Left kidney (tissue), 2 donors: Measurements from ENCODE around the gene SLC26A5. TPM values are rescaled to one million over a fixed set of nuclear protein-coding genes. Genes with fewer than 3 reads are reported as not detected.

Source experiments
- DNase-seq: peaks from one replicate; pipeline ENCODE4 v3.0.0-alpha.2; 2013
- polyA plus RNA-seq: library from polyadenylated mRNA; unstranded; fragments of 120-200 nt; gene quantifications from one replicate; pipeline ENCODE4 v1.2.1, GENCODE V29; 2013; ENCODE audit not compliant: insufficient read length

SLC26A5 gene
- polyA plus RNA-seq, 1 donor, result 0.75 TPM

DNA sequence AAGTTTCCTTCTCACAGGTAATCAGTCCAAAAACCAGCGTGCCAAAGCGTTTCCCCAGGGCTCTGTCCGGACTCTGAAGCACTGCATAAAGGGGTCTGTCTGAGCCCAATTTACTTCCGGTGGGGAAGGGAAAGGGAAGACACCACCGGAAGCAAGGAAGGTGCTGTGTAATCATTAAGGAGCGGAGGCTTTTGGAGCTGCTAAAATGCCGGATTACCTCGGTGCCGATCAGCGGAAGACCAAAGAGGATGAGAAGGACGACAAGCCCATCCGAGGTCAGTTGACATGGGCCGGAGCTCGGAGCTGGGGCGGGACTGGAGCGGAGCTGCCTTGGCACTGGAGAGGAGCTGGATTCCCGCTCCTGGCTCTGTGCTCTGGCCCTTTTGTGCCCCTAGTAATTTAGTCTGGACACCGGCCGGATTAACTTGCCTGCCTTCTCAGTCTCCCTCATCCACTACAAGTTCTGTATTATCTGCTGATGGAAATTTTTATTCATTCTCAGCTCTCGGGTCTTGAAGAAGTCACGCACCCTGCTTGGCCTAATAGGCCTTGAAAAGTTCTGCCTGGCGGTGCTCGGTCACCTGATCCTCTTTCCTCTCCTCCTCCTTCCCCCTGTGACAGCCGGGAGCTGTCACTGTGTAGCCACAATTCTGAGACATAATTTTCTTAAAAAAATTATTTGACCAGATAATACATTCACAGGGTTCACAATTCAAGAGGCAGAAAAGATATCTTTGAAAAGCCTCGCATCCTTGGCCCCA lies 98.3 kb downstream of the SLC26A5 start, which contains the start of gene PSMC2:
PSMC2 (plus strand) TSS at position 137 of the 761 bp plus-strand sequence; CDS start at position 206, 69 bp downstream.
- peak; percentile 94 for DNase-seq

DNA sequence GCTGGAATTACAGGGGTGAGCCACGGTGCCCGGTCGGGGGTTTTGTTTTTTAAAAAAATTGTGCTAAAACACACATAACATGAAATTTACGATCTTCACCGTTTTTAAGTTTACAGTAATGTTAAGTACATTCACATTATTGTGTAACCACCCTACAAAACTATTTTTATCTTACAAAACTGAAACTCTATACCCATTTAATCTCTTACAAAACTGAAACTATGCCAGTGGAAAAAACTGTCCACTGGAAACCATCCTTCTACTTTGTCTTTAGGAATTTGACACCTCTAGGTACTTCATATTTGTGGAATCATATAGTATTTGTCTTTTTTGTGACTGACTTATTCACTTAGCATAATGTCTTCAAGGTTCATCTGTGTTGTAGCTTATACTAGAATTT lies 99.6 kb downstream of the SLC26A5 start:
- DNase-seq, result no peak

DNA sequence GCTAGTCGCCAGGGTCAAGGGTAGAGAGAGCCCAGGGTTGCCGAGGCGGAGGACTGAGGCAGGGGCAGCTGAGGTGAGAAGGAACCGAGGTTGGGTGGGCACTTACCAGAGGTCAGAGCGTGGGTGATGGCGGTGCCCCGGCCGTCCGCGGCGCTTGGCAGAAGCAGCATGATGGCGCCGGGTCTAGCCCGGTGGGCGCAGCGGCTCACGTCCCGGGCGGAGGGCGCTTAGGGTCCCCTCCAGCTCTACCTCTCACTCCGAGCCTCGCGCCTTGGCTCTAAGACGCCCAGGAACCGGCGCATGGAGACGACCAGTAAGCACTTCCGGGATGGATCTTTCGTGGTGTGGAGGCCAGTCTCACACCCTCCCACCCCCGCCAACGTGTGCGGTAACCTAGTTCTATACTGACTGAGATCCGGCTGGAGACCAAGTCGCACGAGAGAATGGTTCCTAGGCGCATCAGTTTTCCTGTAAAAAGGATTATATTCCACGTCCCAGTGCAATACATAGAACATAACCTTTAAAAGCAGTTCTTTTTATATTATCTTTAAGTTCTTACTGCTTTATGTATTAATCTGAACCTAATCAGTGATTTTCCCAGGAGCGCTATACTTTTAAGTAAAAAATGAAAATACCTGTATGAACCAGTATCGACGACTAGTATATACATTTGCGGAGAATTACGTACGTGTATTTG lies 101.4 kb downstream of the SLC26A5 start, which contains the start of gene DNAJC2:
DNAJC2 (minus strand) TSS at position 315 of the 697 bp plus-strand sequence; CDS start at position 170, 145 bp downstream.
- DNase-seq, result peak; percentile 90

DNA sequence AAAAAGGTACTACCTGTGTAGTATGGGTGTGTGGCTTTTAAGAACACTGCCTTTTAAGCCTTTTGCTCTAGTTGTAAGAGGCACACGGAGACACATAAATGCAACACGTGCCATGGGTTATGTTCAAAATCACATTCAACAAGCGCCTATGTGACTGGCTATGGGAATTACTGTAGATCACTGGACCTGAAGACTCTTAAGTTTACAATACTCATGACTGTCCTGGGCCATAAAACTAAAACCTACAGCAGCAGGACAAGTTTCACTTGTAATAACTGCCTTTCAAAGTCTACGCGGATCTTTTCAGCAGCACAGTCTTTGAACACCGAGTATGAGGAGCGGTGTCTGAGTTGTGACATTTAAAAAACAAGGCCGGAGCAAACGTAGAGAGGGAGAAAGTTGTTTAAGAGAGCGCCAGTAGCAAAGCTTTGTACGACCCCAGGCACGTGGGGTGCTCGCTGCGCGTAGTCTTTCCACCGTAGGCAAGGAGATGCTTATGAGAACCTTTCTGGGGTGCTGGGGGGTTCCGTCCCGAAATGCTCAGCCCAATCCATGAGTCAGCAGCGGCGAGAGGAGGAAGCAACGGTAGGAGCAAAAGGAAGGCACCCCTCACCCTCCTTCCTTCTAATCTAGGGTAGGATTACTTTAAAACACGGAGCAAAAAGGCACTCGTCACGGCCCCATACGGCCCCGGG lies 102.1 kb downstream of the SLC26A5 start:
- peak; percentile 28 for DNase-seq

DNA sequence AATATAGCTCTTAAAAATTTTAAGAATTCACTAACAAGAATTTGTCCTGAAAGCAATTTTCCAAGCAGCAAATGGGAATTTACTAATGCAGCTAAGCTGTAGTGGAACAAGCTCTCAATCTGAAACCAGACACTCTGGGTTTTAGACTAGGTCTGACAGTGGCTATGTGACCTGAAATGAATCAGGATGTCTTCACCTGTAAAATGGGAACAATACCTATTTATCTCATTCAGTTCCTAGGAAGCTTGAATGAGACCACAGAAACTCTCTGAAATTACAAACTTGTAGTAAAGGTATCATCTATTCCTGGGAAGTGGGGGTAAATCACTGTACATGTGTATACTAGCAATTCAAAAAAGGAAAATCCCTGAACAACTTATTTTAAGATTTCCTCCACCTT lies 102.7 kb downstream of the SLC26A5 start:
- DNase-seq, result no peak

DNA sequence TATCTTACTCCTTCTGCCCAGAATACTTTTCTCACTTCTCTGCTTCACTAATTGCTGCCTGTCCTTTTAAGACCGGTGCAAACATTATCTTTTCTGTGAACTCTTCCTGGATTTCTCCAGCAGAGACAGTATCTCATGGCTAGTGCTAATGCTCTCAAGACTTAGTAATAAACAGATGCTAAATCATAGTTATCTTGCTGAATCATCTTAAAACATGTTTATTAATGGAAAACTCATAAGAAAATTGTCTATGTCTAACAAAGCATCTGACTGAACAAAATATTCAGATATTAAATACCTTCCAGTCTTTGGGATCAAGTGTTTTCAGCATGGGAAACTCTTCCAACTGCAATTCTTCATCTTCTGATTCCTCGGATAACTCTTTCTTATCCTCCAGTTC lies 104.5 kb downstream of the SLC26A5 start:
- DNase-seq, result no peak

DNA sequence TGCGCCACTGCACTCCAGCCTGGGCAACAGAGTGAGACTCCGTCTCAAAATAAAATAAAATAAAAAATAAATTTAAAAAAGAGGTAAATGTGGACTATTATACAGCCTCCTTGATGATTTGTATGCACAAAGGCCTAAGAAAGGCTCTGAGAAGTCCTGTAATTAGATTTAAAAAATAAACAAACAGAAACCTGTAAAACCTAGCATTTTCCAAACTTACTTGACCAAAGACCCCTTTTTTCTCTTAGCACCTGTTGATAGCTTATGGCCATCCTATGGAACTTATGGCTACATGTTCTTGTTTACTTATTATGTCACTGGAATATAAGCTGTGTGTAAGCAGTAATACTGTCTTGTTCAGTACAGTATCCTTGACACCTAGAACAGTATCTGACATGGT lies 107.1 kb downstream of the SLC26A5 start:
- DNase-seq, result no peak

DNA sequence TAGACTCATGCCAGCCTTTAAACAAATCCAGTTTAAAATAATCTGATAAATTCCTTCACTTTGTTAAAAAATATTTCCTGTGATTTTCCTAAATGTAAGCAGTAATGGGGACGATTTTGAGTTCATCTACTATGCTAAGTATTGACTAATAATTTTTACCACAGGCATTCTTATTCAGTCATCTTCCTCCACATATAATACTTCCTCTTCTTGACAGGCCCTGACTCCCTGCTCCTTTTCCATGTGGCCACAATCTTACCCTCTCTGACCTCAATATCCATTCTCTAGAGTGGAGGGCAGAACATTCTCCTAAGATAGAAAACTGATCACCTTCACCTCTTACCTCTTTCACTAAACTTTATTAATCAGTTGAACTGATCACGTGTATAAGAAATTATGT lies 109.2 kb downstream of the SLC26A5 start:
- no peak for DNase-seq

DNA sequence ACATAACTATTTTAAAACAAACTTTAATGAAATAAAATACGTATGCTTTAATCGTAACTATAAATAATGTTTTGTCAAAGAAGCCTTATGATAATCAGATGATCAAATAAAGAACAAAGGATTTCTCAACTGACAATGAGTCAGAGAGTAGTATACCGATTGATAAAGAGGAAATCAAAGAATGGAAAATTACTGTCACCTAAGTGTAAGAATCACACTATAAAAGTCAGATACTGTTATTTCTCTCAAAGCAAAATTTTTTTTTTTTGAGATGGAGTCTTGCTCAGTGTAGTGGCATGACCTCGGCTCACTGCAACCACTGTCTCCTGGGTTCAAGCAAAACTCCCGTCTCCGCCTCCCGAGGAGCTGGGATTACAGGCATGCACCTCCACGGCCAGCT lies 120.3 kb downstream of the SLC26A5 start:
- DNase-seq, result no peak

Other genes with a start within 250 kb of the SLC26A5 start
- gene PMPCB, start 148.8 kb downstream of the SLC26A5 start, polyA plus RNA-seq, result 119 TPM
- gene DNAJC2, start 101.4 kb downstream of the SLC26A5 start, polyA plus RNA-seq, result 55.2 TPM
- gene PSMC2, start 98.6 kb downstream of the SLC26A5 start, polyA plus RNA-seq, result 117 TPM